GM21723 (cell line): ENCODE data around the gene ARL15.
"Not testable (repeated sequence)": the region's sequence is repeated elsewhere in the genome, so short reads cannot be mapped to it uniquely, and the experiment has no call there.

Experiments
- ATAC-seq: cut with Tn5 transposase; IDR thresholded peaks from one replicate; pipeline ENCODE4 v1.9.1; 2021; ENCODE audit warnings: mild to moderate bottlenecking, moderate library complexity; ENCODE audit not compliant: unreplicated experiment

ARL15 gene

GRCh38 chr5:53871775-53872174 lies 438.6 kb downstream of the ARL15 start:
- ATAC-seq = no peak

- ATAC-seq = no peak
Observed at GRCh38 chr5:53871050-53871449, 439.3 kb downstream of the ARL15 start.

- ATAC-seq = no peak
Observed at GRCh38 chr5:53858700-53859456, 451.5 kb downstream of the ARL15 start.

DNA sequence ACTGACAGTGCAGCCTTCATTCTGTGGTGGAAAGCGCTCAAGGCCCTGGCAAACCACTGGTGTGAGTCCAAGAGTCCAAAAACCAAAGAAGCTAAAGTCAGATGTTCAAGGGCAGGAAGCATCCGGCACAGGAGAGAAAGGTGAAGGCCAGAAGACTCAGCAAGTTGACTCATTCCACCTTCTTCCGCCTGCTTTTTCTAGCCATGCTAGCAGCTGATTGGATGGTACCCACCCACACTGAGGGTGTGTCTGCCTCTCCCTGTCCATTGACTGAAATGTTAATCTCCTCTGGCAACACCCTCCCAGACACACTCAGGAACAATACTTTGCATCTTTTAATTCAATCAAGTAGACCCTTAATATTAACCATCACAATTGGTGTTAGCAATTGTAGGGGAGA lies 453.9 kb downstream of the ARL15 start:
- no peak for ATAC-seq

GRCh38 chr5:53836851-53837430 lies 473.4 kb downstream of the ARL15 start:
- not testable (repeated sequence) for ATAC-seq

DNA sequence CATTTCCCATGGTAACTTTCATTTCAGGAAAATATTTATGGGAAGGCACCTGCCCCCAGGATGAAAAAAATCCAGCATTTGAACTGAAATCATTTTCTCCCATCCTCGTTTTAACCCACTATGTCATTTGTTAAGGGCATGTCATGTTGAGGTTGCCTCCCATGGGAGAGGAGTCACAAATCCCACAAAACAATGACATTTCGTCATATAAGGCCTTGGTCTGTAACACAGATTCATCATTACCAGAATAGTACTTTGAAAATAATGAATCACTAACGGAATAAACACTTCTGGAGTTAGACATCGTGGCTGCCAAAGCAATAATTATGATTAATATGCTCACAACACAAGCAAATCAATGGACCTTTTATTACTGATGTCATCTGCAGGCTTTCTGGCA lies 475.9 kb downstream of the ARL15 start:
- no peak for ATAC-seq
